Activated T-helper 17 cell treated with anti-CD3 and anti-CD28 coated beads, Interleukin-2, amount 50 U/mL, for 72 hours (primary cell): Measurements from ENCODE around the gene B3GAT3. TPM values are rescaled to one million over a fixed set of nuclear protein-coding genes. Genes with fewer than 3 reads are reported as not detected.
"Not testable (repeated sequence)": the region's sequence is repeated elsewhere in the genome, so short reads cannot be mapped to it uniquely, and the experiment has no call there.

Experiments used
- ATAC-seq: fragments of 150-1000 bp; cut with Tn5 transposase; replicated peaks from 2 replicates; pipeline ENCODE4 v1.10.0; 2021; ENCODE audit warnings: mild to moderate bottlenecking, moderate library complexity
- H3K27ac Mint-ChIP-seq: one replicate; pipeline ENCODE4 v1.8.0; 2022; ENCODE audit warnings: mixed read lengths
- H3K27me3 Mint-ChIP-seq: one replicate; pipeline ENCODE4 v1.8.0; 2022; ENCODE audit warnings: mixed read lengths
- H3K36me3 Mint-ChIP-seq: one replicate; pipeline ENCODE4 v1.8.0; 2022; ENCODE audit warnings: low read depth, mild to moderate bottlenecking, mixed read lengths
- H3K4me1 Mint-ChIP-seq: one replicate; pipeline ENCODE4 v1.8.0; 2022; ENCODE audit warnings: mixed read lengths
- H3K4me3 Mint-ChIP-seq: one replicate; pipeline ENCODE4 v1.8.0; 2022; ENCODE audit warnings: mild to moderate bottlenecking, mixed read lengths
- H3K9me3 Mint-ChIP-seq: one replicate; pipeline ENCODE4 v1.8.0; 2022; ENCODE audit warnings: mixed read lengths
- total RNA-seq, 2 donors: library from RNA; stranded (reverse); gene quantifications; one replicate each; pipeline ENCODE4 v1.2.3, GENCODE V29; 2022

The B3GAT3 gene
- total RNA-seq, 2 donors from 2014 or later: 60.5 to 71.9 TPM

- no peaks in the 10 kb centered on the region for H3K27me3 Mint-ChIP-seq
- H3K27ac Mint-ChIP-seq: no peak overlapping the region
- no peaks in the 10 kb centered on the region for H3K9me3 Mint-ChIP-seq
- no peak for ATAC-seq
- H3K4me3 Mint-ChIP-seq: no peak overlapping the region
- H3K36me3 Mint-ChIP-seq: peaks cover 44% of the 10 kb centered on the region
- H3K4me1 Mint-ChIP-seq: peaks cover 11% of the 10 kb centered on the region
Observed at GRCh38 chr11:62649486-62649885, 27.7 kb upstream of the B3GAT3 start.

GRCh38 chr11:62648967-62649364, 27.2 kb upstream of the B3GAT3 start:
- no peak overlapping the region for H3K4me3 Mint-ChIP-seq
- ATAC-seq: no peak

DNA sequence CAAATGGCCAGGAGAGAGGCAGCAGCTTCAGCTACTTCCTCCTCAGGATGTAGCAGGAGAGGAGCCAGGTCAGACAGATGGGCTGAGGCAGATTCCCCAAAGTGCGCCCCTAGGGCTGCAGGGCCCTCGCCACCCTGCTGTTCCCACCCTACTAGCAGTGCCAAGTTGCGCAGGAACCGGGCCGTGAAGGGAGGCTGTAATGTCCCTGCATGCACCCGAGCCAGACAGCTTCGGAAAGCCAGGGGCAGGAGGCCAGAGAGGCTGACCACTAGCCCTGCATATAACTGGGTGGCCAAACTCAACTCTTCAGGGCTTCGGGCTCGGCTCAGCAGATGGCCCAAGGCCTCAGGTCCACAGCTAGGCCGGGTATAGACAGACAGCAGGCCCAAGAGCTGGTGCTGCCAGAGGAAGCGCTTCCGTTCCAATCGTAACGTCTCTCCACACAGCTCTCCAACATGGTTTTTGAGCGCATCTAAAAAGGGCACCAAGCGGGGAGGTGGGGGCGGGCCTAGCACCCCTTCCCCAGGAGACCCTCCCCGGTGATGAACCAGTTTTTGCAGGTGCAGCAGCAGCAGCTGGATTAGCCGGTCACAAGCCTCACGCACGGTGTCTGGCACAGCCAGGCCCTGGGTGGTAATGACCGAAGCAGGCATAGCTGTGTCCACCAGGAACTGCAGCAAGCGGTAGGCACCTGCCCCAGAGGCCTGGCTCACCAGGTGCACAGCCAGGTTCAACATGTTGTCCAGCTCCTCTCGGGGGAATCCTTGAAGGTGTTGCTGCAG, 26.6 kb upstream of the B3GAT3 start:
- H3K4me3 Mint-ChIP-seq: no peak overlapping the region
- H3K27me3 Mint-ChIP-seq: no peaks in the 10 kb centered on the region
- H3K27ac Mint-ChIP-seq: no peak overlapping the region
- no peak for ATAC-seq
- H3K4me1 Mint-ChIP-seq: peaks cover 7% of the 10 kb centered on the region
- H3K36me3 Mint-ChIP-seq: peaks cover 51% of the 10 kb centered on the region
- no peaks in the 10 kb centered on the region for H3K9me3 Mint-ChIP-seq

More at GRCh38 chr11:62648967-62649364, 27.2 kb upstream of the B3GAT3 start:
- Mint-ChIP-seq H3K27ac (no peak overlapping the region), H3K4me1 (peaks cover 11% of the 10 kb centered on the region), H3K9me3 (no peaks in the 10 kb centered on the region), H3K27me3 (no peaks in the 10 kb centered on the region), H3K36me3 (peaks cover 49% of the 10 kb centered on the region)

DNA sequence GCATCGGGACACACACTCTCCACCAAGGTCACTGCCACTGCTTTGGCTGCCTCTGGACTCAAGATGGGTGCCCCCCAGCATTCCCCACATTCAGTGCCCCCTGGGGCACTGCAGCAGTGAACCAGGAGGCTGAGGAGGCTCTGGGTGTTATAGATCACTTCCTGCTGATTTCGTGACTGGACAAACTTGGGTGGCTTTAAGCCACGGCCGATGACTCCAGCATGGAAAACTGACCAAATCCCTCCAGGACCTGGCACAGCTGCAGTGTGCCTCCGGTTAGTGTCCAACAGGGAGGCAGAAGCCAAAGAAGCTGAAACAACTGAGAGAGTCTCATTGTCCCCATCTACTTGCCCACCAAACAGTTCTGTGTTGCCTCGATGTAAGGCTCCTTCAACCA, 25.8 kb upstream of the B3GAT3 start:
- H3K4me3 Mint-ChIP-seq: peak overlapping the region; percentile 100
- no peak for ATAC-seq
- peaks cover 57% of the 10 kb centered on the region for H3K36me3 Mint-ChIP-seq
- H3K27me3 Mint-ChIP-seq: no peaks in the 10 kb centered on the region
- H3K9me3 Mint-ChIP-seq: no peaks in the 10 kb centered on the region
- H3K27ac Mint-ChIP-seq: no peak overlapping the region
- peaks cover 6% of the 10 kb centered on the region for H3K4me1 Mint-ChIP-seq

DNA sequence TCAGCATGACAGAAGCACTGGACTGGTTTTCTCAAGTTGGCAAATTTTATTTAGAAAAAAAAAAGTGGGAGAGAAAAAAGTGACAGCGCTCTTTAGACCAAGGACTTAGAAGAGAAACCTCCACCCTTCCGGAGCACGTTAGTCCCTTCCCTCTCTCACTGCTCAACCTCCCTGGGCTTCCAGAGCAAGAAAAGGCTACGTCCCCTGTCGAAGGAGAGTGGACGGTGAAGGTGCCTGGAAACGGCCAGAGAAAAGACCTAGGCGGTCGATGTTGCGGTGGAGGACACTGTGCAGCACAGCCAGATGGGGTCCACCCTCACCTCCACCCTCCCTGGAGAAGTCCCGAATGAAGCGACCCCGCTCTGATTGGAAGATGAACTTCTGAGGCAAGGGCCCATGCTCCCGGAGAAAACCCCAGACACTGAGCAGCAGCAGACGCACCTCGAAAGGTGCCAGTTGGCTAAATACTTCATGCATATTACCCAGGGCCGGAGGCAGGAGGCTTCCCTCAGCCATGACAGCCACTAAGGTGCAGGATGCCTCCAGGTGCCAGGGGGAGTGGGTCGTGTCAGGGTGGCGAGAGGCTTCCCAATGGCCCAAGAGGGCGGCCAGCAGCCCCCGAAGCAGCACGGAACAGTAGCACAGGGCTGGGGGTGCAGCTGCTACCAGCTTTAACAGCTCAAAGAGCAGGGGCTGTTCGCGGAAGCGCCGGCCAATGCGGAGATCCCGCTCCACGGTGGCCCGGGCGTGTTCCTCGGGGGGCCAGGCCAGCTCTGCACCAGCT, 25.2 kb upstream of the B3GAT3 start:
- Mint-ChIP-seq H3K27ac (peak overlapping the region; percentile 97), H3K4me3 (peak overlapping the region; percentile 100), H3K4me1 (no peaks in the 10 kb centered on the region), H3K36me3 (peaks cover 54% of the 10 kb centered on the region), H3K27me3 (no peaks in the 10 kb centered on the region), H3K9me3 (no peaks in the 10 kb centered on the region)
- no peak for ATAC-seq

GRCh38 chr11:62645946-62646824, 24.4 kb upstream of the B3GAT3 start, which contains the start of gene GANAB:
Gene GANAB, minus strand, starts transcription at chr11:62646613. Its CDS starts 14 bp downstream, at chr11:62646599.
- Mint-ChIP-seq H3K4me1 (no peaks in the 10 kb centered on the region), H3K27me3 (no peaks in the 10 kb centered on the region), H3K4me3 (peak within 1 kb of the TSS; percentile 100), H3K36me3 (peaks cover 54% of the 10 kb centered on the region), H3K9me3 (no peaks in the 10 kb centered on the region), H3K27ac (peak within 1 kb of the TSS; percentile 97)
- ATAC-seq: peak; percentile 99

- peak overlapping the region; percentile 100 for H3K4me3 Mint-ChIP-seq
- peak overlapping the region; percentile 97 for H3K27ac Mint-ChIP-seq
- H3K4me1 Mint-ChIP-seq: peaks cover 5% of the 10 kb centered on the region
- ATAC-seq: peak; percentile 1
- H3K27me3 Mint-ChIP-seq: no peaks in the 10 kb centered on the region
- peaks cover 59% of the 10 kb centered on the region for H3K36me3 Mint-ChIP-seq
- H3K9me3 Mint-ChIP-seq: no peaks in the 10 kb centered on the region
Observed at GRCh38 chr11:62645671-62645945, 23.8 kb upstream of the B3GAT3 start.

- Mint-ChIP-seq H3K27ac (no peak overlapping the region), H3K4me1 (peaks cover 11% of the 10 kb centered on the region), H3K27me3 (no peaks in the 10 kb centered on the region), H3K9me3 (no peaks in the 10 kb centered on the region), H3K4me3 (peak overlapping the region; percentile 100), H3K36me3 (peaks cover 63% of the 10 kb centered on the region)
- ATAC-seq: no peak
Observed at GRCh38 chr11:62644220-62644619, 22.4 kb upstream of the B3GAT3 start.

GRCh38 chr11:62632492-62632891, 10.7 kb upstream of the B3GAT3 start:
- no peak overlapping the region for H3K4me3 Mint-ChIP-seq
- H3K27ac Mint-ChIP-seq: peak overlapping the region; percentile 57
- peaks cover 100% of the 10 kb centered on the region for H3K36me3 Mint-ChIP-seq
- no peaks in the 10 kb centered on the region for H3K27me3 Mint-ChIP-seq
- H3K4me1 Mint-ChIP-seq: peaks cover 5% of the 10 kb centered on the region
- ATAC-seq: no peak
- H3K9me3 Mint-ChIP-seq: no peaks in the 10 kb centered on the region

- Mint-ChIP-seq H3K36me3 (peaks cover 84% of the 10 kb centered on the region), H3K27ac (no peak overlapping the region), H3K4me3 (no peak overlapping the region), H3K9me3 (no peaks in the 10 kb centered on the region), H3K4me1 (no peaks in the 10 kb centered on the region), H3K27me3 (no peaks in the 10 kb centered on the region)
- ATAC-seq: no peak
Observed at GRCh38 chr11:62627713-62628112, 5.9 kb upstream of the B3GAT3 start.

GRCh38 chr11:62622476-62623089, 797 bp upstream of the B3GAT3 start:
- no peak for ATAC-seq
- H3K36me3 Mint-ChIP-seq: peaks cover 80% of the 10 kb centered on the region

GRCh38 chr11:62621027-62621566, 689 bp downstream of the B3GAT3 start:
- Mint-ChIP-seq H3K4me1 (no peaks in the 10 kb centered on the region), H3K27me3 (no peaks in the 10 kb centered on the region), H3K9me3 (no peaks in the 10 kb centered on the region), H3K36me3 (peaks cover 81% of the 10 kb centered on the region), H3K27ac (peak overlapping the region; percentile 91), H3K4me3 (peak overlapping the region; percentile 97)
- no peak for ATAC-seq

More at GRCh38 chr11:62622476-62623089, 797 bp upstream of the B3GAT3 start:
- Mint-ChIP-seq H3K4me1 (no peaks in the 10 kb centered on the region), H3K9me3 (no peaks in the 10 kb centered on the region), H3K4me3 (peak overlapping the region; percentile 97), H3K27me3 (no peaks in the 10 kb centered on the region), H3K27ac (peak overlapping the region; percentile 91)

DNA sequence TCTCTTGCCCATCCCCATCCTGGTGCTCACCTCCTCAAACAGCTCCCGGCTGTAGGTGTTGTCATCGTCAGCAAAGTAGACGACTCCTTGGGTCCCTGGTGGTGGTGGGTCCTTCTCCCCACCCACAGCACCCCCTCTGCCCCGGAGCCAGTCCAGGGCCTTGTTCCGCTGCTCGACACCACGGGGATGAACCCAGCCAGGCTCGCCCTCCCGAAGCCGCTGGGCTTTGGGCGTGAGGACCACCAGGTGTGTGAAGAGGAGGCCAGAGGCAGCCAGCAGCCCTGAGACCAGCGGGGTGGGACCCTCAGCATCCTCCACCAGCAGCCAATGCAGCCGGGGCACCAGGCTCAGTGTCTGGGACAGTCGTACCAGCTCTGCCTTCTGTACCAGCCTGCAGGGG, 4.8 kb downstream of the B3GAT3 start:
- H3K9me3 Mint-ChIP-seq, ATAC-seq, H3K4me1 Mint-ChIP-seq, H3K27me3 Mint-ChIP-seq, H3K4me3 Mint-ChIP-seq, H3K27ac Mint-ChIP-seq: not testable (repeated sequence)
- peaks cover 78% of the 10 kb centered on the region for H3K36me3 Mint-ChIP-seq

DNA sequence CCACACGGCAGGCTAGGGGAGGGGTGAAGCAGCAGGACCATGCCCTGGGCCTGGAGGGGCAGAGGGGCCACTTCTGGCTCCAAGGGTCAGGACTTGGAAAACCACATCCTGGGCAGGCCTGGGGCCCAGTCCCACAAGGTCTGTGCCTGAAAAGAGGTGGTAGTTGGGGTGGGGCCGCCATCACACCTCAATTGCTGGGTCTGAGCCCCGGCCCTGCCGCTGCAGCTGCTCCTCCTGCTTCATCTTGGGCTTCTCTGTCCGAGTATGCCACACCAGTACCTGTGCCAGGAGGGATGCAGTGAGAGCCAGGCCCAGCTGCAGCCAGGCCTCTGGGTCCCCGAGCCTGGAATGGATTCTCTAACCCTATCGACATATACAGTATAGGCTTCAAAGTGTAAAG, 6.3 kb downstream of the B3GAT3 start:
- no peak overlapping the region for H3K27ac Mint-ChIP-seq
- H3K4me3 Mint-ChIP-seq: no peak overlapping the region
- peaks cover 12% of the 10 kb centered on the region for H3K4me1 Mint-ChIP-seq
- no peak for ATAC-seq
- no peaks in the 10 kb centered on the region for H3K9me3 Mint-ChIP-seq
- no peaks in the 10 kb centered on the region for H3K27me3 Mint-ChIP-seq
- H3K36me3 Mint-ChIP-seq: peaks cover 79% of the 10 kb centered on the region
